NCI-H1092 (cell line): ENCODE measurements around the gene ABCC1.
"Not testable (repeated sequence)": the region's sequence is repeated elsewhere in the genome, so short reads cannot be mapped to it uniquely, and the experiment has no call there.

Experiments used
- DNase-seq: peaks from one replicate; lab custom pipeline; 2025; lab: John Stamatoyannopoulos, UW

ABCC1 gene

GRCh38 chr16:16083421-16084156, 134.2 kb downstream of the ABCC1 start:
- no peak for DNase-seq

- no peak for DNase-seq
Measured at GRCh38 chr16:16084874-16085273, 135.5 kb downstream of the ABCC1 start.

GRCh38 chr16:16086653-16087446, 137.4 kb downstream of the ABCC1 start:
- DNase-seq: no peak

GRCh38 chr16:16090238-16090637, 140.8 kb downstream of the ABCC1 start:
- no peak for DNase-seq

DNA sequence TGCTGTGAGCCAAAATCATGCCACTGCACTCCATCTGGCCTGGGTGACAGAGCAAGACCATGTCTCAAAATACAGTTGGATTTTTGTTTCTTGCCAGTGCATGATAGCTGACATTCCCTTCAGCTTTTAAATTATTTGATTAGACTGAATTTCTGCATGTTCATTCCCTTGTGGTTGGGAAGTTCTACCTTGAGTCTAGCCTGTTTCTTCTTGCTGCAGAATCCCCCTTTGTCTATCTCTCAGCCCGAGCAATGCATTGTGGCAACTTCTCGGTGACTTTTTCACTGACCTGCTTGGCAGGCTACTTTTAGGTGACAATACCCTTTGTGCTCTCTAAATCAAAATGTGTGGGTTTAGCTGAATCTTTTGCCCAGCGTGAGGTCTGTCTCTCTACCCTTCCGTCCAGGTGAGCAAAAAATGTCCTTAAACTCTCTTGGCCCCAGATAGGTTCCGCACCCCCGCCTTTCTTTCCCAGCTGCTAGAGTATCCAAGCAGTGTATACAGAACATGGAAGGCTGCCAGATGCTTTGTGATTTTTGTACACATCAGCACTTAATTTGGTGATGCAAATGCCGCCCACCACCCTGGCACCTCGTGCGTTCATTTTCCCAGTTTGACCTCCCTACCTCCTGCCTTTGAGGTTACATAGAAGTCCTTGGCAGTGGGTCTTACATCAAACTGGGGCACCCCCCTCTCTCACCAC, 143.7 kb downstream of the ABCC1 start:
- DNase-seq: peak; percentile 55

- no peak for DNase-seq
Measured at GRCh38 chr16:16093628-16094332, 144.4 kb downstream of the ABCC1 start.

DNA sequence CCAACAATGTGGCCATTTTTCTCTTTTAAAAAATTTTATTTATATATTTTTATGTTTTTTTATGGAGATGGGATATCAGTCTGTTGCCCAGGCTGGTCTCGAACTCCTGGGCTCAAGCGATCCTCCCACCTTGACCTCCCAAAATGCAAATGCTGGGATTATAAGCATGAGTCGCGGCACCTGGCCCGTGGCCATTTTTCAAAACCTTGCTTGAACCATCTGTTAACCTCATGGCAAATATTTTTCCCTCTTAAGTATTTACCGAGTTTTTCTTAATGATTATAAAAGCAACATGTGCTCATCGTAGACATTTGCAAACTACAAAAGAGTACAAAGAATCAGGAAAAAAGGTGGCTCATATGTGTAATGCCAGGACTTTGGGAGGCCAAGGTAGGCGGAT, 146.2 kb downstream of the ABCC1 start:
- no peak for DNase-seq

GRCh38 chr16:16096121-16096857, 146.9 kb downstream of the ABCC1 start:
- no peak for DNase-seq

GRCh38 chr16:16096858-16097213, 147.4 kb downstream of the ABCC1 start:
- no peak for DNase-seq

DNA sequence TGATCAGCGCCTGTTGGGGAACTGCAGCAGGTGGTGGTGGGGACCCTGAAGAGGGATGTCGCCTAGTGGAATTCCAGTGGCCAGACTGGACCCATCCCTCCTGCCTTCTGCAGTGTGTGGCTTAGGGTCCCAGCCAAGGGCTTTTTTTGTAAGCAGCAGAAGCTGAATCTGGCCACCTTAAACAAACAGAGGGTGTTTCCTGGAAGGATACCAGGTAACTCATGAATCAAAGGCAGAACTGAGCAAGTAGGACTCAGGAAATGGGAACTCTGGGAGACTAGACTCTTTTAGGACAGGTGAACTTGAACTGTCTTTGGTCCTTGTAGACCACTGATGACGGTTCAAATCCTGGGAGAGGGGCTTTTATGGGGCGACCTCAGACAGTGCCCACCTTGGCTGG, 149.9 kb downstream of the ABCC1 start:
- no peak for DNase-seq

DNA sequence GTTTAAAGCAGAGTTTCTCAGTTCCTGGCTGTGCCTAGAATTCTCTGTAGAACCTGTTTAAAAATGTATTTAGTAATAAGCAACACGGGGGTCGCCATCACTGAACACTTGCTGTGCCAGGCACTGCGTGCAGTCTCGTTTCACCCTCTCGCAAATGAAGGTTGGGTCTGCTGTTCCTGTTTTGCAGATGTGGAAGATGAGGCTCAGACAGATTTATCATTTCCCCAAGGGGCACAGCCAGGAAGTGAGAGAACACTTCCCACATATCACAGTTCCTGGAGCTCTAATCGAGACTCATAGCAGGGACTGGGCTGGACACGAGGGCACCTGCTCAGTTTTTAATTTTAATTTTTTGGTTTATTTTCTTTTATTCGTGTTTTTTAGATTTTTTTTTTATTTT, 151.2 kb downstream of the ABCC1 start:
- DNase-seq: no peak

DNA sequence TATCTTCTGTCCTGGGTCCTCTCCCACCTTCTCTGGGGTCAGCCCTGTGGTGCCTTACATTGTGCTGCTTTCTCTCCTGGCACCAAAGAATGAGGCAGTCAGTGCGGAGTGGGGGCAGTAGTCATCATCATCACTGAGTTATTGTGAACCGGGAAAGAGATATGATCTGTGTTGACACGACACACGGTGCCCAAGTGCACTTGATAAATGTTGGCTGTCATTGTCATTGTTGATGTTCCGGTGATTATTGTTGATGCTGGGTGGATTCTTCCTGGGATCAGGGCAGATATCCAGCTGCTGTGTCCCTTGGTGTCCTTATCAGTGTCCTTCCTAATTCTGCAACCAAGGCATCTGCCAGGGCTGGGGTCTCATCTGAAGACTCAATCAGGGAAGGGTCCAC, 152.2 kb downstream of the ABCC1 start:
- no peak for DNase-seq

DNA sequence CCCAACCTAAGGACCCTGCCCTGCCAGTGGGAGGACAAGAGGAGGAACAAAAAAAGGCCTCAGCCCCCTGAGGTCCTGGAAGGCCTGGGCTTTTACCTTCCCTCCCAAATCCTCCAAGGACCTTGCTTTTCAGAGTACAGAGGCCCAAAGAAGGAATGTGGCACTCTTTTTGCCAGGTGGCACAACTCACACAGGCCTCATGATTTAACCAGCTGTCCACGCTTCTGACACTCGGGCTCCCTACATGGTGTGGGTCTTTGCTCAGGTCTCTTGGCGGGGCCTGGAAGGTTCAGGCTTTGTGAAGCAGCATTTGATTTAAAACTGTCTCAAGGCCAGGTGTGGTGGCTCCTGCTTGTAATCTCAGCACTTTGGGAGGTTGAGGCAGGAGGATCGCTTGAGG, 153.3 kb downstream of the ABCC1 start:
- no peak for DNase-seq

DNA sequence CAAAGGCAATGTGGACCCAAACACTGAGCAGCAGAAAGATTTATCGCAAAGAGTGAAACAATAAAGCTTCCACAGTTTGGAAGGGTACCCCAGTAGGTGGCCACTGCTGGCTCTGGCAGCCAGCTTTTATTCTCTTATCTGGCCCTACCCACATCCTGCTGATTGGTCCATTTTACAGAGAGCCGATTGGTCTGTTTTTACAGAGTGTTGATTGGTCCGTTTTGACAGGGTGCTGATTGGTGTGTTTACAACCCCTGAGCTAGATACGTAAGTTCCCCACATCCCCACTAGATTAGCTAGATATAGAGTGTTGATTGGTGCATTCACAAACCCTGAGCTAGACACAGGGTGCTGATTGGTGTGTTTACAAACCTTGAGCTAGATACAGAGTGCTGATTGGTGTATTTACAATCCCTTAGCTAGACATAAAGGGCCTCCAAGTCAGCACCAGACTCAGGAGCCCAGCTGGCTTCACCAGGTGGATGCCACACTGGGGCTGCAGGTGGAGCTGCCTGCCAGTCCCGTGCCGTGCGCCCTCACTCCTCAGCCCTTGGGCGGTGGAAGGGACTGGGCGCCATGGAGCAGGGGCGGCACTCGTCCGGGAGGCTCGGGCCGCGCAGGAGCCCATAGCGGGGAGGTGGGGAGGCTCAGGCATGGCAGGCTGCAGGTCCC, 154.9 kb downstream of the ABCC1 start:
- not testable (repeated sequence) for DNase-seq

- not testable (repeated sequence) for DNase-seq
Measured at GRCh38 chr16:16104804-16105141, 155.4 kb downstream of the ABCC1 start.

DNA sequence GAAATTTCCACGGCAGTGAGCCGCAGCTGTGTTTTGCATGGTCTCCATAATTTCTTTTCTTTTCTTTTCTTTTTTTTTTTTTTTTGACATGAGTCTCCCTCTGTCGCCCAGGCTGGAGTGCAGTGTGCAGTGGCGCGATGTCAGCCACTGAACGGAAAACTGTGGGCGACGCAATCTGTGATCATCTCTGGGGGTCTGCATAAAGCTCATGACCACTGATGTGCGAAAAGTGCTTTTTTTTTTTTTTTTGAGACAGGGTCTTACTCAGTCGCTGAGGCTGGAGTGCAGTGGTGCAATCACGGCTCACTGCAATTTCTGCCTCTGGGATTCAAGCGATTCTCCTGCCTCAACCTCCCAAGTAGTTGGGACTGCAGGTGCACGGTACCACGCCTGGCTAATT, 156.2 kb downstream of the ABCC1 start:
- no peak for DNase-seq

DNA sequence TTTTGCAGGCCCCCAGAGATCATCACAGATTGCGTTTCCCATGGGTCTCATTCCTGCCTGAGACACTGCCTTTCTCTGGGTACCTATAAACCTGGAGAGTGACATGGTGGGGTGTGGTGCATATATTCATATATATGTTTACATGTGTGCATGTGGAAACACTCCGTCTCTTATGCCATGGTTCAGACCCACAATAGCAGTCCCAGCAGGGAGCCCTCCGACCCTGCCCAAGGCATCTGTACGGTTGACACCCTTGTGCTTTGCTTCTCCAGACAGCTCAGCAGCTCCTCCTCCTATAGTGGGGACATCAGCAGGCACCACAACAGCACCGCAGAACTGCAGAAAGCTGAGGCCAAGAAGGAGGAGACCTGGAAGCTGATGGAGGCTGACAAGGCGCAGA, 157.1 kb downstream of the ABCC1 start:
- no peak for DNase-seq

DNA sequence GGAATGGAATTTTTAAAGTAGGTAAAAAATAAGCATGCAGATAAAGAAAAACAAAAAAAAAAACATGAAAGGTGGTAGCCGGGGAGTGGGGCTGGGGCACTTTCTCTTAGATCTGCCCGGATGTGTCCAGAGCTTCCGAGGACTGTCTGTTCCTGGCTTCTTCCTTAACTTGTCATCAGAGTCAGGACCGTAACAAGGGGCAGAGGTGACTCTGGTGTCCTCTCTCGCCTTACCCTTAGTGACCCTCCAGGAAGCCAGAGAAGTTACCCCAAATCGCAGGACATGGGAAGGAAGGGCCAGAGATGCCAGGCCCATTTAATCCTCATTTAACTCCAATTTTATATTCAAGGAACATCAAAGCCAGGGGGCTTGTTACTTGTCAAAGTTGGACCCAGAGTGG, 158.4 kb downstream of the ABCC1 start:
- DNase-seq: no peak

- no peak for DNase-seq
Measured at GRCh38 chr16:16108759-16109158, 159.3 kb downstream of the ABCC1 start.

DNA sequence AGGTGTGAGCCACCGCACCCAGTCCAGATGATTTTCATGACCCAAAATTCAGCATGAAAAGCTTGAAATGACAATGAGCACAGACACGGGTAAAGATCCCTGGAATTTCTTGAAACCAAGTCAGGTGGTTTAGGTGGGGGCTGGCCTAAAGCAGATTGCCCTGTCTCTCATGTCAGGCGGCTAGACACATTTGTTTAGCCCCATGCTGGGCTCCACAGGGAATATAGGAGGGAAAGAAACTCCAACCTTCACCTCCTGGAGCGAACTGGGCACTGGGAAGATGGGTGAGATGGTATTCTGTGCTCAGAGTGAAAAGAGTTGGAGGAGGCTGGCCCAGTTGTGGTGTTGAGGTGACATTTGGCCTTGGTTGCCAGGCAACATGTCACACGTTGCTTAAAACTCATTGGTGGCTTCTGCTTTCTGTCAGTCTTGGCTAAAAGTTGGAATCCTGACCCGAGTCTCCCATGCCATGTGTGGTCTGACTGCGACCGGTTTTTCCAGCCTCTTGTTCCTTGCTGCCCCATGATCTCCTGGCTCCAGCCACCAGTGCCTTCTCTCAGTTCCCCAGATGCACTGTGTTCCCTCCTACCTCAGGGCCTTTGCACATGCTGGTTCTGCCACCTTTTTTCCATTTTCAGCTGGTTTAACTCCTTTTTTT, 160.2 kb downstream of the ABCC1 start:
- DNase-seq: no peak

DNA sequence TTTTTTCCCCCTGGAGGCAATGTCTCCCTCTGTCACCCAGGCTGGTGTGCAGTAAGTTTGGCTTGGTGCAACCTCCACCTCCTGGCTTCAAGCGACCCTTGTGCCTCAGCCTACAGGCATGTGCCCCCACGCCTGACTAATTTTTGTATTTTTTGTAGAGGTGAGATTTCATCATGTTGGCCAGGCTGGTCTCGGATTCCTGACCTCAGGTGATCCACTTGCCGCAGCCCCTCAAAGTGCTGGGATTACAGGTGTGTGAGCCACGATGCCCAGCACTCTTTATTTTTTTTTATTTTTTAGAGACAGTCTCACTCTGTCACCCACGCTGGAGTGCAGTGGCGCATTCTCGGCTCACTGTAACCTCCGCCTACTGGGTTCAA, 160.7 kb downstream of the ABCC1 start:
- no peak for DNase-seq
